Right renal pelvis (tissue), 4 donors: ENCODE data around the gene ILRUN. TPM values are rescaled to one million over a fixed set of nuclear protein-coding genes. Genes with fewer than 3 reads are reported as not detected.
"Not testable (repeated sequence)": the region's sequence is repeated elsewhere in the genome, so short reads cannot be mapped to it uniquely, and the experiment has no call there.

Experiments used
- DNase-seq, 4 donors: peaks; one replicate each; pipeline ENCODE4 v3.0.0-alpha.2; 2013; ENCODE audit warnings: low read depth in 4 of 4, low spot score in 3 of 4, missing footprints in 1 of 4
- polyA plus RNA-seq, 4 donors: library from polyadenylated mRNA; unstranded; fragments of 120-200 nt; gene quantifications; one replicate each; pipeline ENCODE4 v1.2.1, GENCODE V29; 2013; ENCODE audit not compliant: insufficient read length in 4 of 4

ILRUN gene
- polyA plus RNA-seq, result 10 to 100 TPM; 52.2 to 53.1 (median 52.7) TPM

DNA sequence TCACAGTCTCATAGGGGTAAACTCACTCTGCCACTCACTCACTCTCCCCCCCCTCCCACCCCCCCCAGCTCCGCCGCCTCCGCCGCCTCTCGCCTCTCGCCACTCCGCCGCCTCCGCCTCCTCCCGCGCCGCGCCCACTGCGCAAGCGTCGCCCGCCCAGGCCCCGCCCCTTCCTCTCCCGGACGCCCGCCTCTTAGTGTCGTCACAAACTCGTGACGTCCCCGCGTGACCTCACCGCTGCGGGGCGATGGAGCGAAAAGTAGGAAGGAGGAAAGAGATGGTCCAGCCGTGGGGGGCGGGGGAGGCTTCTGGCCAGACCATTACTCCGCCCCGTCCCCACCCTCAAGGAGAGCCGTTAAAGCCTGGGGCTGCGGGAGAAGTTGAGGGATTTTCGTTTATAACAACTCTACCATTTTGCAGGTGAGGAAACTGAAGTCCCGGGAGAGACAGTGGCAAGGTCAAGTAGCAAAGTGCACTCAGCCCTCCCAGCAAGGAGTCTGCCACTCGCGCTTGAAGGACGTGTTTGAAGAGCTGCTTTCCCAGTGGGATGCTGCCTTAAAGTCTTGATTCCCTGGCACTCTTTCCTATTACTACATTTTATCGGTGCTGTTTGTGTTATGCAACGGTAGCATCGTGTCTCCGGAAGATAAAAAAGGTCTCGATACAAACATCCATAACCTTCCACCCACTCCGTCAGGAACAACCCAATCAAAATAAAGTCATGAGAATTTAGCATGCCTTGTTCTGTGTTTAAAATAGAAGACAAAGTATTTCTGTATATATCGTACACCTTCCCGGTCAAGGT lies at the start of gene ILRUN:
TSS of gene ILRUN (minus strand) at position 29 of the 805 bp plus-strand sequence. CDS start 164 bp downstream, outside the sequence.
- DNase-seq, result peak; percentile 91 to 98 (median 94)

DNA sequence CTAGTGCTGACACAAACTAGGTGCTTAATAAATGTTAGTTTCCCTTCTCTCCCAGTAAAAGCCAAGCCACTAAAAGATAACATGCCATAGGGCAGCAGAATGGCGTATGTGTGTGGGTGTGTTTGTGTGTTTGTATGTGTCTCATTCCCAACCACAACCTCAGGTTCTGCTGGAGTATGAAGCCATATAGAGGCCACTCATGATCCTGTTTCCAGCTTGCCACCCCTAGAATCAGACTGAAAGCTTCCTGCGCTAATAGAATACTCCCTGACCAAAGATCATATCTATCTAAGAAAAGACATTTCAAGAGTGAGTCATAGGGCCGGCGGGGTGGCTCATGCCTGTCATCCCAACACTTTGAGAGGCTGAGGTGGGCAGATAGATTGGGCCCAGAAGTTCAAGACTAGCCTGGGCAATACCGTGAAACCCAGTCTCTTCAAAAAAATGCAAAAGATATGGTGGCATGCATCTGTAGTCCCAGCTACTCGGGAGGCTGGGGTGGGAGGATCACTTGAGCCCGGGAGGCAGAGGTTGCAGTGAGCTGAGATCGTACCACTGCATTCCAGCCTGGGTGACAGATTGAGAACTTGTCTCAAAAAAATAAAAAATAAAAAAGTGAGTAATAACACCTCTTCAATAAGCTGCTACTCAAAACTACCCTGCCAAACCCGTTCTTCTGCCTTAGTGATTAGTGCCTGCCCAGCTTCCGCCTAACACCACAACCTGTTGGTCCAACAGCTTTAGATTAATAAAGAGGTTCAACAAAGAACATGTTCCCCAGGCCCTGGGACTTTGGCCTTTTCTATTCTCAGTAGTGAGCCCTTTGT lies 48.9 kb upstream of the ILRUN start:
- no peak for DNase-seq

DNA sequence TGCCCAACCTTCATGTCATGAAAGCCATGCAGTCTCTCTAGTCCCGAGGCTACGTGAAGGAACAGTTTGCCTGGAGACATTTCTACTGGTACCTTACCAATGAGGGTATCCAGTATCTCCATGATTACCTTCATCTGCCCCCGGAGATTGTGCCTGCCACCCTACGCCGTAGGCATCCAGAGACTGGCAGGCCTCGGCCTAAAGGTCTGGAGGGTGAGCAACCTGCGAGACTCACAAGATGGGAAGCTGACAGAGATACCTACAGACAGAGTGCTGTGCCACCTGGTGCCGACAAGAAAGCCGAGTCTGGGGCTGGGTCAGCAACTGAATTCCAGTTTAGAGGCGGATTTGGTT lies 47.7 kb upstream of the ILRUN start:
- DNase-seq, result not testable (repeated sequence)

DNA sequence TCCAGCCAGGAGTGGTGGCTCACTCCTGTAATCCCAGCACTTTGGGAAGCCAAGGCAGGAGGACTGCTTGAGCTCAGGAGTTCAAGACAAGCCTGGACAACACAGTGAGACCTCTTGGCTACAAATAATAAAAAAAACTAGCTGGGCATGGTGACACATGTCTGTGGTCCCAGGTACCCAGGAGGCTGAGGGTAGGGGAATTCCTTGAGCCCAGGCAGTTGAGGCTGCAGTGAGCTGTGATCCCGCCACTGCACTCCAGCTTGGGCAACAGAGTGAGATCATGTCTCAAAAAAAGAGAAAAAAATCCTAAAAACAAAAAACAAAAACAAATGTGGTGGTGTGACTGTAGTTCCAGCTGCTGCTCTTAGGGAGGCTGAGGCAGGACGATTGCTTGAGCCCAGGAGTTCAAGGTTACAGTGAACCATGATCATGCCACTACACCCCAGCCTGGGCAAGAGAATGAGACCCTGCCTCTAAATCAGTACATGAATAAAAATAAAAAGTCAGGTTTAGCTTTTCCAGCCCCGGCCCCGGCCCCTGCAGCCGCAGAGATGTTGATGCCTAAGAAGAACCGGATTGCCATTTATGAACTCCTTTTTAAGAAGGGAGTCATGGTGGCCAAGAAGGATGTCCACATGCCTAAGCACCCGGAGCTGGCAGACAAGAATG lies 47.2 kb upstream of the ILRUN start:
- no peak for DNase-seq

DNA sequence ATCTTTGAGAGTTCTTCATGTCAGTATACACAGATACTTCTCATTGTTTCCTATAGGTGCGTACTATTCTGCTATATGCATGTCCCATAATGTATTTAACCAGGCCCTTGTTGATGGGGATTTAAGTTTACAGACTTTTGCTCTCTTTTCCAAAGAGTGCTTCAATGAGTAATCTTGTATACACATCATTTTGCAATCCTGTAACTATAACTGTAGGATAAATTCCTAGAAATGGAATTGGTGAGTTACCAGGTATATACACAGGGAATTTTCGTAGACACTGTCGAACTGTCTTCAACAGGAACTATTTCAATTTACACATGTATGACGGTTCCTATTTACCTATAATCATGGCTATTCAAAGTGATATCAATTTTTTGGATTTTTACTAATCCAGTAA lies 45.5 kb upstream of the ILRUN start:
- no peak for DNase-seq

DNA sequence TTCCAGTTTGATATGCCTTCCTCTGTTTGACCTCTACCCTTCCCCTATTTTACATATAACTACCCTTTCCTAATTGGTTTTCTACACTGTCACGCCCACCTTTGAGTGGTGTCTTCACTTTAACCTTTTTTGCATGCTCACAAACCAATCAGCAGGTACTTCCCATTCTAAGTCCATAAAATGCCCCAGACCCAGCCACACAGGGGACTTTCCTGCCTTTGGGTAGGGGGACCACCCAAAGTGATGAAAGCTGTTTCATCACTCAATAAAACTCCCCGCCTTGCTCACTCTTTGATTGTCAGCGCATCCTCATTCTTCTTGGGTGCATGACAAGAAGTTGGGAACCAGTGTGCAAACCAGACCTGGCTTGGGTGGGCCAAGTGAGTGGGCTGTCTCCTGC lies 40.3 kb upstream of the ILRUN start:
- DNase-seq, result no peak

DNA sequence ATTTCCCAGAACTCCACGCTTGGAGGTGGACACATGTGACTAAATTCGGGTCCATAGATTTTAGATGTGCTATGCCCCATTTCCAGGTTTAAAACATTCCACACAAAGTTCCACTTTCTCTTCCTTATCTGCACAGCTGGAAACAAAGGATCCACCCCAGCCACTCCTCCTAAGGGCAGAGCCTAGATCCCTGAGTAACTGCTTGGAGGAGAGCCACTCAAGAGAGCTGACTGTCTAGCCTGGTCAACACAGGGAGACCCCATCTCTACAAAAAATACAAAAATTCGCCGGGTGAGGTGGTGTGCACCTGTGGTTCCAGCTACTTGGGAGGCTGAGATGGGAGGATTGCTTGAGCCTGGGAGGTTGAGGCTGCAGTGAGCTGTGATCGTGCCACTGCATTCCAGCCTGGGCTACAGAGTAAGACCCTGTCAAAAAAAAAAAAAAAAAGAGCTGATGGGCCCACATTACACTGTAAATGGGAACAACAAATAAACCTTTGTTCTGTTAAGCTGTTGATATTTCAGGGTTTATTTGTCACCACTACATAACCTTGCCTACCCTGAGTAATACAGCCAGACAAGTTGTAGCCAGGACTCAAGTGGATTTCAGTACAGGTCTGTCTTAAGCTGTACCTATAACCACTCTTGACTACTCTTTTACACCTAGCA lies 35.0 kb upstream of the ILRUN start:
- no peak for DNase-seq

DNA sequence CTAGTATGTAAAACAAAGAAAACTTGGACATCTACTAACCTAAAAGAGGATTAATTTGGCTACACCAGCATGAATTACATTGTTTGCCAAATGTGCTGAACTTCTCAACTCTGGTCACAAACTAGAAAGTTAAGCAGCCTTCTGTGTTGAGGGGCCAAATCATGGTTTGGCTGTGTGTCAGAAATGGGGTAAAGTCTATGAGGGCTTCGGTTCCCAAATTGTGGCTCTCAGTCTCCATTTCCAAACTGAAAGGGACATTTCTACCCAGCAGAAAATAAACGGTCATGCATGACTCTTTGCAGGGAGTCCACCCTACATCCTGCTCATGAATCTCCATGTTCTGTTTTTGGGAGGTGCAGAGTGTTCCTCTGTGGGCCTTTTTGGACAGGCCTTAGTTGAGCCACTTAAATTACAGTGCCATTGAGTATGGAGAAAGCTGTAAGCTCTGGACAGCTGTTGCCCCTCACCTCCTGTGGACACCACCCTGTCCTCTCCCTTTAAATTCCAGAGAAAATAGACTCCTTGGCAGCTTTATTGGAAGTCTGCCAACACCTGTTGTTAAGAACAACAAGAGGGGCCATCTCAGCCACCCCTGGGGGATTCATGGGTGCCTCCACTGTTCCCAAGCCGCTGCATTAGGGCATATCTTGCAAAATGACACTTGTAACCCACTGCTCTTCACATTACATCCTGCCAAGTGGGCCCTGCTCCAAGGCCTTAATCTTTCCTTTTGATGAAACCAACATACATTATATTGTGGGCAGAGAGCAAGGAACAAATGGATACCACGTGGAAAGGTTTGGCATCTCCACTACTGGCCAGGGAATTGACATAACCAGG lies 33.3 kb upstream of the ILRUN start:
- no peak for DNase-seq

DNA sequence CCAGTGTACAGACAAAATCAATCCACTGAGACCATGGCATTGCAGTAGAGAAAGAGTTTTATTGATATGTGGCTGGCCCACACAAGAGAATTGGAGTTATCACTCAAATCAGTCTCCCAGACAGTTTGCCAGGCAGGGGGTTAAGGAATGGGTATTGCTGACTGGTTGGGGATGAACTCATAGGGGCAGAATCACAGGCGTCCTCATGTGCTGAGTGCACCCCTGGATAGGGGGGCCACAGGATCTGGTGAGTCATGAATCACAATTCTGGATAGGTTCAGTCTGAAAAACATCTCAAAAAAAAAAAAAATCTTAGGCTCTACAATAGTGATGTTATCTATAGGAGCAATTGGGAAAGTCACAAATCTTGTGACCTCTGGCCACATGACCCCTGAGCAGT lies 29.5 kb upstream of the ILRUN start:
- DNase-seq, result no peak

DNA sequence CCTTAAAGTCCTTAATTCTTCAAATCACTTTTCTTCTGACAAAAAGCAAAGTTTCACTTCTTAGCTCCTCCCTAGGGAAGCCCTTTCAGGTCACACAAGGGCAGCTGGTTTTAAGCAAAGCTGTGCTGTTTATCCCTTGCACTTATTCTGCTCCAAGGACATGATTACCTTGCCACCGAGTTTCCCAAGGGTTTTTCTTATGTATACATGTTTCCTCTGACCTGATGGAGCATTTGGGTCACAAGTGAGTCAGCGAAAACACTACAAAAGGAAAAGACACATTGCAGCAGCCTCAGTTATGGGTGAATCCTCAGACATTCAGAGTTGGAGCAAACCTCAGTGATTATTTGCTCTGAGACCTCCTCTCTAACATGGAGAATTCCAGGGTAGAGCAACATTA lies 26.6 kb upstream of the ILRUN start:
- DNase-seq, result no peak

DNA sequence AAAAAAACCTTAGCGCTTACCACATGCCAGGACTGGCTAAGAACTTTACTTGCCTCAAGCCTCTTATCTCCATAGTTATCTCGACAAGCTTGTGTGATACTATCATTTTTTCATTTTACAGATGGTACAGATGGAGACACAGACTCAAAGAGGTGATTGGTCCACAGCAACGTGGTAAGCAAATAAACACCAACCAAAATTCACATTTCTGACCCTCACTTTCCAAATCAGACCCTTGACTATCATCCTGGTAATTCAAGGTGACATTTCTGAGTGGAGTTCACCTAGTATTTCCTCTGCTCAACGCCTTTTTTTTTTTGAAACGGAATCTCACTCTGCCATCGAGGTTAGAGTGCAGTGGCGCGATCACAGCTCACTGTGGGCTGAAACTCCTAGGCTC lies 25.9 kb upstream of the ILRUN start:
- no peak for DNase-seq

DNA sequence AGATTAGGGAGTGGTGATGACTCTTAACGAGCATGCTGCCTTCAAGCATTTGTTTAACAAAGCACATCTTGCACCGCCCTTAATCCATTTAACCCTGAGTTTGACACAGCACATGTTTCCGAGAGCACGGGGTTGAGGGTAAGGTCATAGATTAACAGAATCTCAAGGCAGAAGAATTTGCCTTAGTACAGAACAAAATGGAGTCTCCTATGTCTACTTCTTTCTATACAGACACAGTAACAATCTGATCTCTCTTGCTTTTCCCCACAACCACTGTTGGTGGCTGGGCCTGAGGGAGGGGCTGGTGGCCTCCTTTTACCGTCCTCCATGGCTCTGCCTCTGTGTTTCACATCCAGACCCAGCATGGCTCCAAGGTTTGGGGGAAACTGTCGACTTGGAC lies 23.6 kb upstream of the ILRUN start:
- DNase-seq, result not testable (repeated sequence)

DNA sequence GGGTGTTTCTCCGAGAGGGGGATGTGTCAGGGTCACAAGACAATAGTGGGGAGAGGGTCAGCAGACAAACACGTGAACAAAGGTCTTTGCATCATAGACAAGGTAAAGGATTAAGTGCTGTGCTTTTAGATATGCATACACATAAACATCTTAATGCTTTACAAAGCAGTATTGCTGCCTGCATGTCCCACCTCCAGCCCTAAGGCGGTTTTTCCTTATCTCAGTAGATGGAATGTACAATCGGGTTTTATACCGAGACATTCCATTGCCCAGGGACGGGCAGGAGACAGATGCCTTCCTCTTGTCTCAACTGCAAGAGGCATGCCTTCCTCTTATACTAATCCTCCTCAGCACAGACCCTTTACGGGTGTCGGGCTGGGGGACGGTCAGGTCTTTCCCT lies 23.1 kb upstream of the ILRUN start:
- DNase-seq, result not testable (repeated sequence)

DNA sequence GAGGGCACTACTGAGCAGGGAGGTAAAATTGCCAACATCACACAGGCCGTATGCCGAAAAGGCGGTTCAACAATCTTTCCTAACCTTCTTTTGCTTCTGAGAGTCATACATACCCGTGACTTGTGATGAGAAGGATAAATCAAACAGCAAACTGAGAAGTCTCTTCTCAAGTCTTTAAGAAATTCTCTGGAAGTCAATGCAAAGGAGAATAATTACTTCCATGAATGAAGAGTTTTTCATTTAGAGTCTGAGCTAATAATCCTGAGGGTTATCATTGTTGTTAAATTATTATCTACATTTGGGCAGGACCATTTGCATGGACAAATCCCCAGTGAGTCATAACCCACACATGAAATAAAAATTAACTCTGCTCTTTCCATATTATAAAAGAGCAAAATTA lies 22.4 kb upstream of the ILRUN start:
- no peak for DNase-seq

DNA sequence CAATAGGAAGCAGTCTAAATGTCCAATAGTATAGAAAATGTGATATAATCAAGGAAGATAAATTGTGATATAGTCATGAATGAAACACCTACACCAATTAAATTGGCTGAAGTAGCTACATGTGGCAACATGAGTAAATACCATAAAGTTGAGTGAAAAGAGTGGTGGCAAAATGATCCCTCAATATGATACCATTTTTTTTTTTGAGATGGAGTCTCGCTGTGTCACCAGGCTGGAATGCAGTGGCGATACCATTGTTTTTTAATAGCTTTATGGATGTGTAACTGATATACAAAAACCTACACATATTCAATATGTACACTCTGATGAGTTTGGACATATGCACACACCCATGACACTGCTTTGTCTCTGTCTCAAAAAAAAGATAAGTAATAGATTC lies 20.9 kb upstream of the ILRUN start:
- DNase-seq, result no peak

DNA sequence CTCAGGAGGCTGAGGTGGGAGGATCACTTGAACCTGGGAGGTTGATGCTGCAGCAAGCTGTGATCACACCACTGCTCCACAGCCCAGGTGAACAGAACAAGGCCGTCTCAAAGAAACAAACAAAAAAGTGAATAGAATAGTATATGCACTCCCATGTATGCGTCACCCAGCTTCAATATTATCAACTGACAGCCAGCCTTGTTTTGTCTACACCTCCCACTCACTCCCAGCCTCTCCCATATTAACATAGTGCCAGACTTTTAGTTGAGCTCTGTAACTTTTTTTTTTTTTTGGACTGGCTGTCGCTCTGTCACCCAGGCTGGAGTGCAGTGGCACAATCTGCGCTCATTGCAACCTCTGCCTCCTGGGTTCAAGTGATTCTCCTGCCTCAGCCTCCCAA lies 18.1 kb upstream of the ILRUN start:
- DNase-seq, result no peak

DNA sequence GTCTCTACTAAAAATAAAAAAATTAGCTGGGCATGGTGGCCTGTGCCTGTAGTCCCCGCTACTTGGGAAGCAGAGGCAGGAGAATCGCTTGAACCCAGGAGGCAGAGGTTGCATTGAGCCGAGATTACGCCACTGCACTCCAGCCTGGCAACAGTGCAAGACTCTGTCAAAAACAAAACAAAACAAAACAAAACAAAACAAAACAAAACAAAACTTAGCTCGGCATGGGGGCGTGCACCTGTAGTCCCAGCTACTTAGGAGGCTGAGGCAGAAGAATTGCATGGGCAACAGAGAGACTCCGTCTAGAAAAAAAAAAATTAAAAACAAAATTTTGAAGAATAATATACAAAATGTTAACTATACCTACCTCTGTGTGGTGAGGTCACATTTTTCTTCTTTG lies 16.3 kb upstream of the ILRUN start:
- DNase-seq, result not testable (repeated sequence)

DNA sequence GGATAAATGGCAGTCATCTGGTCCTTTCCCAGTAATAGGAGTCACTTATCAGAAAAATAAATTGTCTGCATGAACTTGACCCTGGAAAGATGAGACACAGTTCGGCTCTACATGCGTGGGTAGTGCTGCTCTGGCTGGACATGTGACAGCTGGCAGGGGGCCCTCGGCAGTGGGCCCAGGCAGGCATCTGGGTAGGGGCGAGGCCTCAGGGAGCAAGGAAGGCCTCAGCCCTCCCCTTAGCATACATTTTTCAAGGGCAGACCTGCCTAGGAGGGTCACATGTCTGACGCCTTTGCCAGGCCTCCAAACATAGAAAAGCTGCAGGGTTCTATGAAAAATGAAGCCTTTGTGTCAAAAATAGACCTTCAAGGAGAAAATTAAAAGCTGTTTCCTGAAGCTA lies 12.8 kb upstream of the ILRUN start:
- no peak for DNase-seq

DNA sequence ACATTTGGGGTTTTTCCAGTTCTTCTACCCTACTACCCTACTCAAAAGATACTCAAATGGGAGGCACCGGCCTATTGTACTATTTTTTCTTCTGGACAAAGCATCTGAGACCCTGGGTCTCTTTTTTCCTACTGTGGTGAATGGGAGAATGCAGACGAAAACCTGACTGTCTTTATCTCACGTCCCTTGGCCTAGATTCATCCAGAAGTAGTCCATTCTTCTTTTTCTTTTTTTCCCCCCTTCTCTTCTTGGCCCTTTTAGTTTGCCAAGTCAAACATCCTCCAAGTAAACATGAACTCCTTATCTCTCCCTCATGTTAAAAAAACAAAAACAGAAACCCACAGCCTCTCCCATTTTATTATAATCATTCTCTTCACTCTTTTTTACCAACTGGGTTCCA lies 8.7 kb upstream of the ILRUN start:
- no peak for DNase-seq

DNA sequence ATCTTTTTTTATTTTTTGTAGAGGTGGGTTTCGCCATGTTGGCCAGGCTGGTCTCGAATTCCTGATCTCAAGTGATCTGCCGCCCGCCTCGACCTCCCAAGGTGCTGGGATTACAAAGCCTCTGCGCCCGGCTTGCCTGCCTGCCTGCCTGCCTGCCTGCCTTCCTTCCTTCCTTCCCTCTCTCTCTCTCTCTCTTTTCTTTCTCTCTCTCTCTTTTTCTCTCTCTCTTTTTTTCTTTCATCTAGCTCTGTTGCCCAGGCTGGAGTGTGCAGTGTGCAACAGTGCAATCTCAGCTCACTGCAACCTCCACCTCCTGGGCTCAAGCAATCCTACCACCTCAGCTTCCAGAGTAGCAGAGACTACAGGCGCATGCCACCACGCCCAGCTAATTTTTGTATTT lies 4.6 kb upstream of the ILRUN start:
- DNase-seq, result no peak
